NCI-H1436 (cell line): ENCODE data around the gene P2RY8.
A peak's percentile ranks its signal among the peaks of the same experiment; 100 is the strongest.
"Not testable (repeated sequence)": the region's sequence is repeated elsewhere in the genome, so short reads cannot be mapped to it uniquely, and the experiment has no call there.

ENCODE experiments used
- DNase-seq: peaks from one replicate; lab custom pipeline; 2025; lab: John Stamatoyannopoulos, UW

The P2RY8 gene

GRCh38 chrX:1537031-1537715 lies at the start of gene P2RY8:
P2RY8 (minus strand) TSS chrX:1537185; CDS start chrX:1466558, 70,627 bp downstream.
- DNase-seq: no peak

GRCh38 chrX:1584237-1585011 lies 47.4 kb upstream of the P2RY8 start:
- no peak for DNase-seq

GRCh38 chrX:1582686-1583437 lies 45.9 kb upstream of the P2RY8 start:
- DNase-seq: no peak

- DNase-seq: peak; percentile 6
These were observed 44.1 kb upstream of the P2RY8 start for GRCh38 chrX:1581132-1581531.

- no peak for DNase-seq
These were observed 41.7 kb upstream of the P2RY8 start for GRCh38 chrX:1578511-1579173.

- DNase-seq: no peak
These were observed 40.9 kb upstream of the P2RY8 start for GRCh38 chrX:1577845-1578244.

- DNase-seq: no peak
These were observed 39.4 kb upstream of the P2RY8 start for GRCh38 chrX:1576201-1576992.

- DNase-seq: not testable (repeated sequence)
These were observed 37.2 kb upstream of the P2RY8 start for GRCh38 chrX:1574181-1574580.

GRCh38 chrX:1564750-1565683 lies 28.0 kb upstream of the P2RY8 start:
- no peak for DNase-seq

GRCh38 chrX:1564077-1564476 lies 27.1 kb upstream of the P2RY8 start:
- DNase-seq: not testable (repeated sequence)

GRCh38 chrX:1561164-1561563 lies 24.2 kb upstream of the P2RY8 start:
- DNase-seq: no peak

- no peak for DNase-seq
These were observed 21.9 kb upstream of the P2RY8 start for GRCh38 chrX:1558761-1559468.

- not testable (repeated sequence) for DNase-seq
These were observed 20.5 kb upstream of the P2RY8 start for GRCh38 chrX:1557442-1557841.

GRCh38 chrX:1555370-1555769 lies 18.4 kb upstream of the P2RY8 start:
- no peak for DNase-seq

- DNase-seq: no peak
These were observed 17.7 kb upstream of the P2RY8 start for GRCh38 chrX:1554469-1555210.

- DNase-seq: no peak
These were observed 15.1 kb upstream of the P2RY8 start for GRCh38 chrX:1551959-1552546.

GRCh38 chrX:1546691-1547251 lies 9.8 kb upstream of the P2RY8 start:
- DNase-seq: no peak

- DNase-seq: no peak
These were observed 8.9 kb upstream of the P2RY8 start for GRCh38 chrX:1545776-1546408.
